CD4-positive, alpha-beta T cell treated with Interferon alpha-2 for 1 hour (primary cell): ENCODE results near the gene A2M.

Experiments
- DNase-seq, 2 donors: peaks; one replicate each; pipeline ENCODE4 v3.0.0-alpha.2; 2020 to 2022

A2M gene

DNA sequence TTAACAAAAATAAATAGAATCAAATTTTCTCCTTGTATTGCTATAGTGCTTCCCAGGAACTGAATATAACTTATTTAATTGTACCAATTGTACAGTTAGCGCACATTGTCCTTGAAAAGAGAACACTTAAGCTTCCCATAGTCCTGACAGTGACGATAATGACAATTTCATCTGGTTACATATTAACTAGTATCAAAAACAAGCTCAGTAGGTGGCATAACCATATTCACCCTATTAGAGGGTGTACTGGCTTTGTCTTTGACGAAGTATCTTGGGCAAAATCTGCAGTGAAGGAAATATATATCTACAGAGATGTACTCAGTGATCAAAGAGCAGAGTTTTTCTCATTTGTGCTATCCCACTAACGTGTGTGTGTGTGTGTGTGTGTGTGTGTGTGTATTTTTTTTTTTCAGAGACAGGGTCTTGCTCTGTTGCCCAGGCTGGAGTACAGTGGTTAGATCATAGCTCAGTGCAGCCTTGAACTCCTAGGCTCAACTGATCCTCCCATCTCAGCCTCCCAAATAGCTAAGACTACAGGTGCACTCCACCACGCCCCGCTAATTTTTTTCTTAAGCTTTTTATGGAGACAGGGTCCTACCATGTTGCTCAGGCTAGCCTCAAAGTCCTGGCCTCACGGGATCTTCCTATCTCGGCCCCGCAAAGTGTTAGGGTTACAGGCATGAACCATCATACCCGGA, 4.9 kb upstream of the A2M start:
- DNase-seq = no peak

DNA sequence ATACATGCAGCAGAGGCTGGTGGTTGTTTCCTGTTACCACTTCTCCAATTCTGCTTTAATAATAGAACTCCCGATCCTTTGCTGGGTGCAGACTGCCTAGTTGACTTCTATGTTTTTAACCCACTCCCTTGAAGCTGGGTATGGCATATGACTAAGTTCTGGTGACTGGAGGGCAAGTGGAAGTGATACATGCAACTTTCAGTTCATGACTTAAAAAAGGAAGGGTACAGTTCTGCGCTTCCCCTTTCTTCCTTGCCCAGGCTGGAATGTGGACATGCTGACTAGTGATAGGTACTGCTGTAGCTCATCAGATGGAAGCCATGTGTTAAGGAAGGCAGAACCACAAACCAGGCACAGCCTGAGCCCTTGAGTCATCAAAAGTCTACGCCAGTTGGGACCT, 2.4 kb upstream of the A2M start:
- DNase-seq = peak; percentile 27 to 68

DNA sequence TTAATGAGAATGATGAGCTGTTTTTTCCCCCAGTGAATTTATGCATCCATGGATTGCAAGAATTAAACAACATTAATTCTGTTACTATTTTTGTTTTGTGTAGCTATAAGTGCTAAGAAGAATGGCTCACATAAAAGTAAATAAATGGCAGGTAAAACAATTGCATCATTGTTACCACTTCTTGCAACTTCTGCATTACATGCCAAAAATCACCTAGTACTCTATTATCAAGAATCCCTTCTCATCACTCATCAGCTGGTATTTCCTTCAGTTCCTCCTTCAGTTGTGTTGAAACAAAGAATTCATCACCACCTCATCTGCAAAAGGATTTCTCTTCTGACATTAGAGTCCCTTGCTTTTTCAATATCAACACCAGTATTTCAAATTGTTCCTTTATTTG, 773 bp downstream of the A2M start:
- DNase-seq = no peak

DNA sequence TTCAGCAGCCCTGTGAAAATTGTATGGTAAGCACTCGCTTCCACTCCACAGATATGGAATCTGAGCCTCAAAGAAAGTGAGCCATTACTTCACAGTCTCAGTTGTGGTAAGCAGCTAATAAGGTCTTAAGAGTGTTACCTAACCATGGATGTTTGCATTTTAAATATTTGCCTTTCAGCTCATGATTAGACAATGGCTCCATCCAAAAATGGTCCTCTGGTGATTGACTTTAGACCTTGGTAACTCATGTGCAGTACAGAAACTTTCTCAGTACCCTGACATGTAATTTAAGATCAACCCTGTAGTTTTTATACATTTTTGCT, 1.8 kb downstream of the A2M start:
- no peak for DNase-seq

DNA sequence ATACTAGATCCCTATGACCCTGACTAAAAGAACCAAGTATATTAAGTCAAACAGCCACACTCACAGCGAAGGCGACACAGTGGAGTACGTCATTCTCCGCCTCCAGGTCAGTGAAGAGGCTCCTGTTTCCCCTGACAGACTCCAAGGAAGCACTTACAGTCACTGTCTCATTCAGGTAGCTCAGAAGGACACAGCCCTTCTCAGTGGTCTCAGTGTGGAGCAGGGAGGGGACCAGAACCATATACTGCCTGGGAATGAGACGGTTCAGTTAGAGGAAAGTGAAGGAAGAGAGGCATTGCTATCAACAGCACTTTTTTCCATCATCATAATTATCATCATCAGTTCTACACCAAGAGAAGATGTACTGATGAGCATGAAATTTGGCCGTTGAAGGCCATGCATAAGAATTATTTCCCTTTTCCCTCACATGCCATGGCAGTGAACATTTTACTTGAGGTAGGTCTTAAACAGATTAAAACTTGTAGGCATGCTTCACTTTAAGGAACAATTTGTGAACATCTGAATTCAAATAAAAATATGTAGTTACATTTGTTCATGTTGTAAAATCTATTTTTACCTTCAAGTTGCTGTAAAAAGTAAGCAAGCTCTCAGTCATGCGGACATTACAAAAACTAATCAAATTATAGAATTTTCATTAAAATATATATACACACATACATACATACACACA, 2.3 kb downstream of the A2M start:
- DNase-seq = no peak

DNA sequence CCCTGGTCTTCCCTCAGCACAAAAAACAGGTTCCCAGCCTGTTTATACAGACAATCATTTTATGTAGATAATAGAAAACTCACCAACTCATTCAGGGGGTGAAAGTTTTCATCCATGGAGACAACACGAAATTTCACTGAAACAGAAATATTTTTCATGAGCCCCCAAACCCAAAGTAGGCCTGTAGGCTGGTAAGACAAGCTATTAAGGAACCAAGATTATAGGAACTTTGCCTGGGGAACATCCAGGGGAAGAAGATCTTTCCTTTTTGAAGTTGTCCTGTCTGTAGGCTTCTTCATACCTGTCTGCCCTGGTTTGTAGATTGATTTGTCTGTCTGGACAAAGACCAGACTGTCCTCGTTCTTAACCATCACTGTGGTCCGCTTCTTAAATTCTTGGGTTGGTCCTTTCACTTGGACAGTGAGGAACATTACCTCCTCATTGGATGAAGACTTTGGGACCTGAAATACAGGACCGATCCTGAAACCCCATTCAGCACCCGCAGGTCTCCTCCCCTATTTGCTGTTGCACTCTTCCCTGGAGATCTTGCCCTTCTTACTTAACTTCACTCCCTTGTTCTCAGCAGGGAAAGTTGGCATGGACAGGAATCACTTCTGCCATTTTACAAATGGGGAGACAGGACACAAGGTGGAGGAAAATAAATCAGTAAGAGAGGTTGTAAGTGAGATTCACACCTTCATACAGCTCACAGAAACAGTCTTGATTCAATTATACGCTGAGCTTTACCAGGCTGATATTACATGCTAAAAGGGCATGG, 3.5 kb downstream of the A2M start:
- DNase-seq = no peak

DNA sequence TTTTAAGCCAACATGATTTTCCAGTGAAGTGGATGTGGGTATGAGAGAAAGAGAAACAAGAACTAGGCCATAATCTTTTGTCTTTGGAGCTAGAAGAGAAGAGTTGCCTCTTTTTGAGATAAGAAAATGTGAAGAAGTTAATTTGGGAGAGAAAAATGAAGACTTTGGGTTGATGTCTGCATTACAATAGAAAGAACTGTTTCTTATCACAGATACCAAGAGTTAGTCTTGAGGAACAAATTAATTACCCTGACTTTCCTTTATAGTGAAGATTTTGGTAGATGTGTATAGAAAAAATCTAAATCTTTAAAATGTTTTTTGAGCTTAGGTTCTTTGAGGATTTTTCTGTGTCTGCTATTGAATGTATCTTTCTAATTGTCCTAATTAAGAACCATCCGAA, 4.2 kb downstream of the A2M start:
- no peak for DNase-seq

DNA sequence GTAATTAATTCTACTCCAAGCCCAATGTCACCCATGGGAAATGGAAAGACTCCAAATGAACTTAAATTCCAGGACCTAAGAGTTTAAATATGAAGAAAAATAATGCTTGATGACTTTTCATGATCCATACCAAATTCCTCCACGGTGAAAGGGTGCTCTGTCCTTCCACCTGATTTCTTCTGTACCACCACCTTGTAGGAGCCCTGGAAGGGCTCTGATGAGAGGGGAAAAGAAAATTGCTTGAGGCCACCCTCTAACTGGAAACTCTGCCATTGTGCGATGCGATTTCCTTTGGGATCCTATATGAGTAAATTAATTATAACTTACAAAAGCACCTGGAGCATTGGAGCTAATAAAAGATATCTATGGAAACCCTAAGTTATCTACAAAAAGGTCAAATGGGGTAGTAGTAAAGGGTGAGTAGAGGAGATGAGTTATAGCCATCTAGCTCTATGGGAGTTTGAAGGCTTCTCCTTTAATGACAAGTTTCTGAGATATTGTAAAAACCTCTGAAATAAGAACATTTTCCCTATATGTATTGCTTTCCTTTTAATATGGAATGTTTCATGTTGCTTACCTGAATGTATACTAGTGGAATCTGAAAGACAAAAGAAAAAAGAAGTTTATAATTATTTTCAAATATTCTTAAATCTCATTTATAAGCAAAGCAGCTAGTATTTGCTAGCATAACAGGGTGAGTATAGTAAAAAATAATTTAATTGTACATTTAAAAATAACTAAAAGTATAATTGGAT, 5.8 kb downstream of the A2M start:
- DNase-seq = no peak

DNA sequence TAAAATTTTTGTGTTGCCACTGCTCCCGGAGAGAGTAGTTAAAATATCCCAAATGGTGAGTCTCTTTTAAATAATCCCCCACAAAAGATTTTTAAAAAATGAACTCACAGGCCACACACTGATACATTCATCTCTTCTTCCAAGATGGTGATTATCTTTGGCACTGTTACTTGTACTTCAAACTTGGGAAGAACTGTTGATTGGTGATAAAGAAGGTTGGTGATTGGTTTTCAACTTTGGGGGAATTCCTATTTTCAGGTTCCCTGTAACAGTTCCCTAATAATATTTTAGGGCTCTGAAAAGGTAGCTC, 6.6 kb downstream of the A2M start:
- no peak for DNase-seq

DNA sequence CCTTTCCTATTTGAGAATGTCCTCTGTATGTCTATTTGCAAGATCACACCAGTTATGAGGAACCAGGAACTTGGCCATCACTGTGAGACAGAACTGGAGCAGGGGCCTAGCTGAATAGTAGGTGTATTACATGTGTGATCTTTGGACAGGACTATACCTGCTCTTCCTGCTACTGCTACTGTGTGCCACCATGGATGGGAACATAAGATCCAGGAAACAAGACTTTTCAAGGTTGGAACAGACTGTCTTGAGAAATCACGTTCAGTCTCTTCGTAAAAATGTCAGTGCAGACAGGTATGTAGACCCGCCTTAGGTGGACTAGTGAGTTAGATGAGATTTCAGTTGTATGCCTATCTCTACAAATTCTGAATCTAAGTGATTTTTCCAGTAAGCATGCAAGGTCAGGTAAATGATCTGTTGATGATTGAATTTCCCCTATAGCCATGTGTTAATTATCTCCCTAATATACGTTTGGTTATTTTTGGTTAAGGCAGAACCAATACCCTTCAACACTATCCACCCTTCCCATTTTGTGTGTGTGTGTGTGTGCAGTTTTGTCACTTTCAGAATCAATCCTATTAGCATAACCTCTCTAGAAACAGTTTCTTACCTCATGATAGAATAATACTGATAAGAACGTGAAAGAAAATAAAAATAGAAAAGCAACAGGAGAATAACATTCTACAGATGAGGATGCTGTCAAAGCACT, 7.1 kb downstream of the A2M start:
- DNase-seq = no peak

DNA sequence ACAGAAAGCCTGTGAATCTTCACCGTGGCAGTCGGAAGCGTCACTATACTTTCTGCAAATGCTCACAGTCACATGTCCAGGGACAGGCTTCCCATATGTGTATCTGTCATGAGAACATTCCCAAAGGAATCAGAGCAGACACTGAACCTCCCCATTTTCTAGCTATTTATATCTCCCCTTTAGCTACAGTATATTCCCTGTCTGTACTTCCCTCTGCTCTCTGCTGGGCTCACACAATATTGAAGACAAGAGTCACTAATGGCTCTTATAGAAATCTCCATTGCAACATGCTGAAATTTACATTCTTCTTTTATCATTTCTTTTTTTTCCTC, 8.2 kb downstream of the A2M start:
- no peak for DNase-seq

DNA sequence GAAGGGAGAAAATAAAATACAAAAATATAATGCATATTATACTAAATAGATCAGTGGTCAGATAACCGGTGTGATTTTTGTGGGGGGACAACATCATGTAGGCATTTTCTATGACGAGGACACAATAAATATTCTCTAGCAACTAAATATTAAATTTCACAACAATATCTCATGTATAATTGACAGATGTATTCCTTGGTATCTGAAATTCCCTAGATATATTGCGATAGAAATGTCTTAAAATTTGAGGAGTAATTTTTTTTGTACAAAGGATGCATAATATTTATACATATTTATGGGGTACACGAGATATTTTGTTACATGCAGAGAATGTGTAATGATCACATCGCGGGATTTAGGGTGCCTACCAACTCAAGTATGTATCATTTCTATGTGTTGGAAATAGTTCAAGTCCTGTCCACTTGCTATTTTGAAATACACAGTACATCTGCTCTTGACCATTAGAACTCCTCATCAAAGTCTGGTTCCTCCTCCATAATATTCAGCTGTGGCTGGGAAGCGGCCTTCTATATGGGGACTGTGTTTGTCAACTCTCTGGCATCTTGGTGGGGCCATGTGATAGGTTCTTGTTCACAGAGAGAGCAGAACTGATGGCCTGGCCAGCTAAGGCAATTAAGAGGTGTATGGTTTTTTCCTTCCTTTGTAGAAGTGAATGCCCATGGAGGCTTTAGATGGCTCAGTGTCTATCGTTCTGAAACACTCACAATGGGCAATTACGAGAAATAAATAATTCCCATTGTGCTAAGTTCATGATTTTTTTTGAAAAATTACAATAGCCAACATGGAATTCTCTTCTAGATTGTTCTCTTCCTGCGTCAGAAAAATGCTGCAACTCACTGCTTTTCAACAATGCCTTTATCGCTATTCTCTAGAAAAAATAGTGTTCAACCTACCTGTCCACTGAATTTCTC, 8.8 kb downstream of the A2M start:
- DNase-seq = no peak

DNA sequence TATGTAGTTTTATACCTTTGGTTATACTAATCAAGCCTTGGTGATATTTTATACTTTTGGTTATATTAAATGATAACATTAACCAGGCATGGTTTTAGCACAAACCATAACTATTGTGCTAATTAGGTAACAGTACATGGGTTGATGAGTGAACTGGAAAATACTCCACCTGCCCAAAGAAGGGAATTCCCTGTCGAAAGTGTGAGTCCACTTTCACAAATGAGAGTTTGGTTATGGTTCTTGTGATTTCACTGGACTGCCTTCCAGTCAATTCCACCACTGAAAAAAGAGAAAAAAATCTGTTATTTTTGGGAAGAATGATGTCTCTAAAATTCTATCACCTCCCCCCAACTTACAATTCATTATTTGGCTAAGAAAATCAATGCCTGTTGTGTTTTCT, 9.7 kb downstream of the A2M start:
- no peak for DNase-seq

DNA sequence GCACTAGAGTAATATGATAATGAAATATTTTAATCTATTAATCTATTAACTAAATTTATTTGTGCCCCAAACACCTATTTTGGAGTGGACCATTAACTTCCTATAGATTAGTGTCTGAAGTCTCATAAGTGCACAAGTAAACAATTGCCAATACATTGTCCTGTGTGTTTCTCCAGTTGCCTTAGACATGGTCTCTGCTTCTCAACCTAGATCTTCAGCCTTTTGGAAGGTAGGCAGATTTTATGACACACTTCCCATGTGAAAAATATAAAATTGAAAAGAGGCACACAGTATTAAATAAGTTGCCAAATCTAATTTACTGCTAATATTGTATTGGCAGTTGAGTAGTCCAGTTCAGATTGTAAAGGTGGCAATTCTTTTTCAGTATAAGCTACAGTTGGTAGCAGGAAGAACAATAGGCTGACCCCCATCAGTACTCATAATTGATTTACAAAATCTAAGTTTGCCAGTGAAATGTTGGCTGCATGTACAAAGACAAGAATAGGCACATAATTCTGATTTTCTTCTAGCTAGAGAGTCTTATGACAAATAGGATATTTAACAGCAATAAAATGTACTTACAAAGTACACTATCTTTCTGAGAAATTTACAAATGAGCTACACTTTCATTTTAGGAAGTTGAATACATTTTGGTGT, 10.8 kb downstream of the A2M start:
- DNase-seq = no peak

DNA sequence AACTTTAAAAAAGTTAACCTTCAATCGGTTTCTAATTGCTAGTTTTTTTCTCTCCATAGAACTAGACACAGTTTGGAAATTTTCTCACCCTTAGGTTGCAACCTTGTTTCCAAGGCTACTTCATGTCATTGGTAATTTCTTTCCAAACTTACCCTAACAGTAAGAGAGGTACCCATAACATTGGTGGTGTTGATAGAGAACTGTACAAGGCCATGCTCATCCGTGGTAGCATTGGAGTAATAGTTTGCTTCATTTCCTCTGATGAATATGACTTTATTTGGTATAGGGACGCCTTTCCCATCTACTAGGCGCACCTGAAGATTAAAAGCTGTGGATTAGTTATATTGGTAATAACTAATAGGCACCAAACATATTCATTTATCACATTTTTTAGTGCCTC, 11.6 kb downstream of the A2M start:
- no peak for DNase-seq

DNA sequence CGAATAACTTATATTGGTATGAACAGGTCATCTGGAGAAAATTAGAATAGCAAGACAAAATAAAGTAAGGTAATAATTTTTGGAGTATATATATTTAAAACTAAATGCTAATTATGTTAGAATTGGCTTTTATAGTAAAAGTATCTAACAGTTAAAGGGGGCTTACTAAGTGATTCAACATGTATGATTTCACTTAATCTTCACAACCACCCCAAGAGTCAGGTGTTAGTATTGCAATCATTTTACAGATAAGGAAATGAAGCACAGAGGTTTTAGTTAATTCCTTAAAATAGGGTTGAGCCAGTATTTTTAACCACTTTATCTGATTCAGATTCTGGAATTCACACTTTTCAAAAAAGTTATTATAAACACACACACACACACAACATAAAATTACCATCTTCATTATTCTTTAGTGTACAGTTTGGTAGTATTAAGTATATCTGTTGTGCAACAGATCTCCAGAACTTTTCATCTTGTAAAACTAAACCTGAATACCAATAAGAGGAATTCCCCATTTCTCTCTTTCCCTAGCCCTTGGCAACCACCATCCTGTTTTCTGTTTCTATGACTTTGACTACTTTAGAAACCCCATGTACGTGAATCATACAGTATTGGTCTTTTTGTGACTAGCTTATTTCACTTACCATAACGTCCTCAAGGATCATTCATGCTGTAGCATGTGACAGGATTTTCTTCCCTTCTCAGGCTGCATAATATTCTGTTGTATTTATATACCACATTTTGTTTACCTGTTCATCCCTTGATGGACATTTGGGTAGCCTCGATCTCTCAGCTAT, 12.5 kb downstream of the A2M start:
- DNase-seq = no peak

DNA sequence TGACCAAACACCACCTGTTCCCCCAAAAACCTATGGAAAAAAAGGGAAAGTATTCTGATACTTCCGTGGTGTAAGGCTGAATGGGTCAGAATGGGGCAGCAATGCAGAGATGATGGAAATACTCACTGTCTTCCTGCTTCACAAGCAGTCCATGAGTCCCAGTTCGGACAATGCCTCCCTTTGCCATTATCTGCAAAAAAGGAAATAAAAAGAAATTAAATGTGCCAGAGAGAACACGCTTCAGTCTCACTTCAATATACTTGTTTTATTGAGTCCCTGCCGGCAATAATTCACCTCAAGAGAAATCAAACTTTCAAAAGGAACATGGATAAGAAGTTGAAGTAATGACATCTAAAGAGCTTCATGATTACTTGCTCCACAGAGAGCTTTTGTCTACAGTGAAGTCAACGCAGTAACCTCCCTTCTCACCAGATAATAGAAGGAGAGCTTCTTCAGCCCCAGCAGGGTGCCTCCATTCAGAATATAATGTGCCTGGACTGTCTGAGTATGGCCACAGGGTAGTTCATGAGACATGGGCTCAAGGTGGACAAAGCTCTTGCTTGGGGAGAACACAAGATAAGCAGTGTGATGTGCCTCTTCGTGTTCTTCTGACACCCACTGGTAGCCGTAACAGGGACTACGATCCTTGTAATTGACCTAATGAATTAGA, 14.6 kb downstream of the A2M start:
- no peak for DNase-seq

DNA sequence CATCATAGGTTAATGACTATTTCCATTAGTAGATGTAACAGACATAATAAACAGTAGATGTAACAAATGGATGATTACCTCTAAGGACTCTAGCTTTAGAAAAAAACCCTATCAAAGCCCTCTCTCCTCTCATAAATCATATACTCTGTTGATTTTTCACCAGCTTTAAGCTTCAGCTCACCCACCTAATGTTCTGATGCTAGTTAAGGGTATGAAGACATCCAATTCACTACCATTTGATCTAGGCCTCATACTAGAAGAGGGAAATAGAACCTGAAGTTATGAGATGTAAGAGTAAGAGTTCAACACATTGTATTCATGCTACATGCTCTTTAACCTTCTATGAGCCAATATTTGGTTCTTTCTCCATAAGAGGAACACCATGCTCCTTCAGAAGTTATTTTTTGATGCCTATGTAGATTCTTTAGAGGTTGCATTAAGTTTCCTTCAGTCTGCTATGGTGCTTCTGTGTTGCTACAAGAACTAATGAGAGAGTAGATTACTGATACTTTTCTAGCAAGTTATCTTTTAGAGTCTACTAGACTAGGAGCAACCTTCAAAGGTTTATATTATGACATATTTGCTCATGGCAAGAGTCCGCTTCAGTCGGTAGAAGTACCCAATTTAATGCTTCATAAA, 16.0 kb downstream of the A2M start:
- no peak for DNase-seq

DNA sequence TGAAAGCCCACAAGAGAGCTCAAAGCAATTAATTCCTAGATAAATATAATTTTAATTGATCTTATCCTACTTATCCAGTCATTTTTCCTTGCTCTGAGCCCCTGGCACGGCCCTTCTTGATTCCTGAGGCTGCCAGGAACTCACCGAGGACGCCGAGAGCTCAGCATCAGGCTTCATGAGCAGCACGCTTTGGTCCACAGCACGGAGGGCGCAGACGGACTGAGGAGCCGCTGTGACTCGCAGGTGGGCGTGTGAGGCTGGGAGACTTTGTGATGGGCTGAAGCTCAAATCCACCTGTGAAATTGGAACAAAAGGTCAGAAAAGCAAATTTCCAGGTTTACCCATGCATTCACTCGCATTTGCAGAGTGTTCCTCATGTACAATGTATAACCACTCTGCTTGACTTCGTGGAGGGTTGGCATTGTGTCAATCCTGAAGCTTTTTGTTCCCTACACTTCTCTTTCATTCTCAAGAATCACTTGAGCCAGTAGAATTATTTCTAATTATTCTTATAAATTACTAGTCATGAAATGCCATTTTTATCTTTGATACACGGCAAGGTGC, 17.2 kb downstream of the A2M start:
- no peak for DNase-seq
